NCI-H1930 (cell line): ENCODE measurements around the gene PTPRN2.
"Not testable (repeated sequence)": the region's sequence is repeated elsewhere in the genome, so short reads cannot be mapped to it uniquely, and the experiment has no call there.

ENCODE experiments used
- DNase-seq, 2 experiments: peaks; one replicate each; lab custom pipeline; 2025; lab: John Stamatoyannopoulos, UW

PTPRN2 gene

DNA sequence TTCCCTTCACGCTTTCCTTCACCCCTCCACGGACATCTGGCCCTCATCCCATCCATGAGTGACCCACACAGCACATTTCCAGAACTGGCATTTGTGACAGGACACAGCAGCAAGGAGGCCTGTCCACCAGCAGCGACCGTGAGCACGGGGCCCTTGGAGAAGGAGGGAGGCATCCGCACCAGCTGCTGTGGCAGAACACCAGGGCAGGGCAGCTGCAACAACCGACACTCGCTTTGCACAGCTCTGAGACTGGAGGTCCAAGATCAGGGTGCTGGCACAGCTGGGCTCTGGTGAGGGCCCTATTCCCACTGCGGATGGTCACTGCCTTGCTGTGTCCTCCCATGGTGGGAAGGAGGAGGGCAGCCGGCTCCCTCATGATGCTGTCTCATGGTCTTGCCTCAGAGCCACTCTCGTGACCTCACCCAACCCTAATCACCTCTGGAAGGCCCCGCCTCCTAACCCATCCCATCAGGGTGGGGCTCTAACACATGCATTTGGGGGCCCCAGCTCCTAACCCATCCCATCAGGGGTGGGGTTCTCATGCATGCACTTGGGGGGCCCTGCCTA lies 36.7 kb downstream of the PTPRN2 start:
- no peak for DNase-seq

GRCh38 chr7:158550394-158550700 lies 37.3 kb downstream of the PTPRN2 start:
- DNase-seq: no peak

- DNase-seq: no peak
Observed at GRCh38 chr7:158549616-158550393, 37.8 kb downstream of the PTPRN2 start.

- DNase-seq: no peak
Observed at GRCh38 chr7:158549176-158549615, 38.4 kb downstream of the PTPRN2 start.

- DNase-seq: no peak
Observed at GRCh38 chr7:158548726-158549125, 38.9 kb downstream of the PTPRN2 start.

GRCh38 chr7:158547817-158548216 lies 39.8 kb downstream of the PTPRN2 start:
- no peak for DNase-seq

DNA sequence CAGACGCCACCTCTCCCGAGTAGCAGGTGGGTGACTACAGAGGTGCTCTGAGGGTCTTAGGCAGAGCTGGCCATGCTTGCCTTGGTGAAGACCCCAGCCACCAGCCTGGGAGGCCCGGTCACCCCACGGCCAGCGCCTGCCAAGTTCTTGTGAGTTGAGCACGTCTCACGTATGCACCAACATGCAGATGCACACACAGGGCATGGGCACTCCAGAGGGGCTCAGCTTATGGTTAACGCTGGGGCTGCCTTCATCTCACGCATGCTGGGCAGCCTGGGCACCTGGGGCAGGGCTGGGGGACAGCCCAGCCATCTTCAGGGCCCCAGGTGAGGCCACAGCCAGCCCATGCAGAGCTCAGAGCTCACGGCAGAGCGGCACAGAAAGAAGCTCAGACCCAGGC lies 41.0 kb downstream of the PTPRN2 start:
- DNase-seq: no peak

GRCh38 chr7:158546214-158546613 lies 41.4 kb downstream of the PTPRN2 start:
- no peak for DNase-seq

GRCh38 chr7:158544708-158545107 lies 42.9 kb downstream of the PTPRN2 start:
- DNase-seq: no peak

- no peak for DNase-seq
Observed at GRCh38 chr7:158543840-158544239, 43.8 kb downstream of the PTPRN2 start.

DNA sequence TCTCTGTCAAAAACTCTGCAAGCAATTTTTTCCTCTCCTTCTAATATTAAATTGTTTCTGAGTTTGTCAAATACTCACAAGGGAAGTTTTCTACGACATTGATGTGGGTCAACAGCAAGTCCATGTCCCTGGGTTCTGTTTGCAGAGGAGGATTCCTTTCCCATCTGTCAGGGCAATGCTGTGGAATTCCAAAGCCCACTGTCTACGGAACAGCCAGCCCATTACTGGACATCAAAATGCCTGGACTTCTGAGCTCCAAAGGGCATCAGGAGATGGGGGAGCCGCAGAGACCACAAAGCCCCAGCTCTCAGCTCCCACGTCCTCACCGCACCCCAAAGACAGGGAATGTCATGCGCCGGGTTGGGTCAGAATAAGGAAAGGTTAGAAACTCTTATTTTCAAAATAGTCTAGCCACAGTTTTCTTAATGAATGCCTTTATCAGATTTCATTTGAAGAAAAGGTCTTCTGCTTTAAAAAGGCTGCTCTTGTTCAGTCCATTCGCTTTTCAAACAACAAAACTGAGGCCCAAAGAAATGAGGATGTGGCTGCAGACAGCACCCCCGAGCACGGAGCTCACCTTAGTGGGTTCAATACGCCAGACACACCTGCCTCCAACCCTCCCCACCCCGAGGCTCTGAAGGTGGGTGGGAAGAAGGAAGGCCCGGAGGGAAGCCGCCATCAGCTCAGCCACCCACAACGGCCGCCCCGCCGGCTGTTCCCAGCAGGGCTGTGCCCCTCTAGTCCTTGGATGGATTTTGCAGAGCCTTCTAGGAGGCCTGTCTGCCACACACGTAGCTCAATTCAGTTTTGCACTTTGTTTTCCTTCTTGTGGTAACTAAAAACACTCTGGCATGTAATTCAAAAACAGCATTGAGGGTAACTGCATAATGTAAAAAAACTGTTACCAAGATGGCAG lies 44.7 kb downstream of the PTPRN2 start:
- DNase-seq: no peak

GRCh38 chr7:158541346-158542010 lies 46.1 kb downstream of the PTPRN2 start:
- DNase-seq: no peak

DNA sequence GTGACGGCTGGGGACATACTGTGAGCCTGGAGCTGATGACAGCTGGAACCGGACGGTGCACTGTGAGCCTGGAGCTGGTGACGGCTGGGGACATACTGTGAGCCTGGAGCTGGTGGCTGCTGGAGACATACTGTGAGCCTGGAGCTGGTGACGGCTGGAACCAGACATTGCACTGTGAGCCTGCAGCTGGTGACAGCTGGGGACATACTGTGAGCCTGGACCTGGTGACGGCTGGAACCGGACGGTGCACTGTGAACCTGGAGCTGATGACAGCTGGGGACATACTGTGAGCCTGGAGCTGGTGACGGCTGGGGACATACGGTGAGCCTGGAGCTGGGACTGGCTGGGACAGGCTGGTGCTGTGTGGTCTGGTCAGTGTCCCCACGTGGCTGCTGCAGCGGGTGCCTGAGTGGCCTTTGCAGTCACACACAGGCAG lies 47.9 kb downstream of the PTPRN2 start:
- DNase-seq: no peak

- DNase-seq: no peak
Observed at GRCh38 chr7:158538156-158538946, 49.3 kb downstream of the PTPRN2 start.

GRCh38 chr7:158537516-158537882 lies 50.1 kb downstream of the PTPRN2 start:
- DNase-seq: no peak

DNA sequence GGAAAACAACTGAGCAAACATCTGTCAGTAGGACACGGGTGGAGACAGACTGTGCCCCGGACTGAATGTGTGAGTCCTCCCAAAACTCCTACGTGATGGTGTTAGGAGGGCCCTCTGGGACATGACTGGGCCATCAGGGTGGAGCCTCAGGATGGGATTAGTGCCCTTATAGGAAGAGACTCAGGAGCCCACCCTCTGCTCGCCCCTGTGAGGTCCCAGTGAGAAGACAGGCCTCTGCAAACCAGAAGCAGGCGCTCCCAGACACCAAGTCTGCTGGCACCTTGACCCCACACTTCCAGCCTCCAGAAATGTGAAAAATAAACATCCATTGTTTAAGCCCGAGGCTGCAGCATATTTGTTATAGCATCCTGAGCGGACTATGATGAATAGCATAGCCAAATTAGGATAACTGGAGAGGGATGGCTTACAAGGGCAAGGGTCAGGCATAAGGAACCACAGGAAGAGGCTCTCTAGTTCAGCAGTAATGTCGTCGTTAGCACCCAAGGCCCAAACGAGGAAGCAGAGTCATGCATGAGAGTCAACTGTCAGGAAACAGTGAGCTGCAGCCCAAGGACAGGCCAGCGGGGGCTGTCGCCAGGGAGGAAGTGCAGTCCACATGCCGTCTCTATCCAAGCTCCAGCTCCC lies 50.6 kb downstream of the PTPRN2 start:
- DNase-seq: no peak

- DNase-seq: no peak
Observed at GRCh38 chr7:158535079-158535478, 52.5 kb downstream of the PTPRN2 start.

DNA sequence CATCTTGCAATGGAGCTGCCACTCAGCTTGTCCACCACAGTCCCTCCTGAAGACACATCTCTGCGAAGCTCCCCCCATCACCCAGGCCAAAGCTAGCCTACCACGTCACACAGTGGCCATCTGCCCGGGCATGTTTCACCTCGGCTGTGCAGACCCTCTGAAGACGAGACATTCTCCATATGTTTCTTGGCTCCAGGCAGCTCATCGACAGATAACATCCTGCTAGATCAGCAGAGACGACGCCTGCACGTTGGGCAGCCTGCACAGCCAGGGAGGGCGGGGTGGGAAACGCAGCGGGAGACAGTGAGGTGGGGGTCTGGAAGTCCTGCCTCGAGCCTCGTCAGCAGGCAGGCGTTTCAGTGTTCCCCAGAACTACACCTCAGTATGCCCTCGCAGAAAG lies 53.0 kb downstream of the PTPRN2 start:
- DNase-seq: no peak

GRCh38 chr7:158534134-158534515 lies 53.5 kb downstream of the PTPRN2 start:
- not testable (repeated sequence) for DNase-seq

DNA sequence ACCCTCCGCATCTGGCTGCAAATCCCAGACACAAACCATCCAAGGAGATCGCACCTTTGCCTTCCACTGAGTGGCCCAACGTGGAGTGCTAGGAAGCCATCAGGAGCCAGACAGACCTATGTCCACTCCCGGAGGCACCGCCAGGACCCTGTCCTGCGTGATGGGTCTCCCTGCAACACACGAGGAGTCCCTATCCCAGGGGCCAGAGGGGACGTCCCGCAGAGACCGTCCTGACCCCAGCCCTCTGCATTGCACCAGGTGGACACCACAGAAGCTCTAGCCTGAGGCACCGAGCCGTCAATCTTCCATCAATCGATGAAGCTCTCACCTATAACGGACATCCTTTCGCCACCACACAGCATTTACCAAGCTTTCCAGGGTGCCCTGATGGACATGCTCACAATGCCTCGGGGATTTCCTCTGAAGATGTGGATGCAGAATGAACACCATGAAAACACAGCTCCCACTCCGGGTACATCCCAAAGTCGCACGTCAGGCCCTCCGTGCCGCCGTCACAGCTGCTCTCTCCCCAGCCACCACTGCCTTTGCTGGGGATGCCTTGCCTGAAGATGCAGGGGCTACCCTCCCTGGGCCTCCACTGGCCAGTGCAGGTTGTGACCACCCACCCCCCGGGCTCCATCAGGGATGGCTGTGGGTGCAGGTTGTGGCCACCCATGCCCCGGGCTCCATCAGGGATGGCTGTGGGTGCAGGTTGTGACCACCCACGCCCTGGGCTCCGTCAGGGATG lies 54.1 kb downstream of the PTPRN2 start:
- DNase-seq: no peak
